ENCODE results near the gene FEZF2.

The FEZF2 gene

GRCh38 chr3:62371720-62372591 is 1.4 kb downstream of the FEZF2 start:
- no peak for DNase-seq
- H3K9me3 ChIP-seq (replicated peaks; ENCODE audit: insufficient read depth, low read length) = no peaks in the 10 kb centered on the region
- no peaks in the 10 kb centered on the region for H4K20me1 ChIP-seq (ENCODE audit: insufficient read depth, low read length)
- no peak overlapping the region for H3K4me3 ChIP-seq (ENCODE audit: low read length)
- H3K27me3 ChIP-seq (replicated peaks; ENCODE audit: insufficient read depth, low read length) = 0 out of 2 replicates have a peak, but pooled peaks cover 4% of the 10 kb centered on the region
- no peaks in the 10 kb centered on the region for H3F3A ChIP-seq (ENCODE audit: insufficient read depth, low read length)
- H3K27ac ChIP-seq (ENCODE audit: low read length) = no peak overlapping the region
- no peaks in the 10 kb centered on the region for H3K4me1 ChIP-seq (ENCODE audit: low read length)
- no peak overlapping the region for H2AFZ ChIP-seq (ENCODE audit: low read length)
- H3K9ac ChIP-seq (ENCODE audit: low read length) = no peak overlapping the region
- H3K79me2 ChIP-seq (ENCODE audit: low read length) = no peaks in the 10 kb centered on the region
- H3K9me2 ChIP-seq (replicated peaks; ENCODE audit: insufficient read depth, low read length) = no peaks in the 10 kb centered on the region
- no peak overlapping the region for H3K4me2 ChIP-seq (ENCODE audit: low read depth, low read length)
- TF ChIP-seq CTCF (IDR thresholded peaks at IDR 0.05; ENCODE audit: low read length) (no peak), EZH2 (optimal IDR thresholded peaks at IDR 0.05; ENCODE audit: low read depth, low read length) (no peak), EZH2phosphoT487 (IDR thresholded peaks at IDR 0.05; ENCODE audit: low read length) (no peak)
- H3K36me3 ChIP-seq (replicated peaks; ENCODE audit: insufficient read depth, low read length) = no peaks in the 10 kb centered on the region

- H3K27me3 ChIP-seq (replicated peaks; ENCODE audit: insufficient read depth, low read length) = 0 out of 2 replicates have a peak, but pooled peaks cover 4% of the 10 kb centered on the region
- H2AFZ ChIP-seq (ENCODE audit: low read length) = no peak overlapping the region
- H3K79me2 ChIP-seq (ENCODE audit: low read length) = no peaks in the 10 kb centered on the region
- H3K27ac ChIP-seq (ENCODE audit: low read length) = no peak overlapping the region
- no peaks in the 10 kb centered on the region for H3F3A ChIP-seq (ENCODE audit: insufficient read depth, low read length)
- H4K20me1 ChIP-seq (ENCODE audit: insufficient read depth, low read length) = no peaks in the 10 kb centered on the region
- no peaks in the 10 kb centered on the region for H3K4me1 ChIP-seq (ENCODE audit: low read length)
- H3K4me2 ChIP-seq (ENCODE audit: low read depth, low read length) = no peak overlapping the region
- H3K4me3 ChIP-seq (ENCODE audit: low read length) = no peak overlapping the region
- TF ChIP-seq EZH2phosphoT487 (IDR thresholded peaks at IDR 0.05; ENCODE audit: low read length) (no peak), EZH2 (optimal IDR thresholded peaks at IDR 0.05; ENCODE audit: low read depth, low read length) (no peak), CTCF (IDR thresholded peaks at IDR 0.05; ENCODE audit: low read length) (no peak)
- H3K9me3 ChIP-seq (replicated peaks; ENCODE audit: insufficient read depth, low read length) = no peaks in the 10 kb centered on the region
- no peaks in the 10 kb centered on the region for H3K9me2 ChIP-seq (replicated peaks; ENCODE audit: insufficient read depth, low read length)
- H3K36me3 ChIP-seq (replicated peaks; ENCODE audit: insufficient read depth, low read length) = no peaks in the 10 kb centered on the region
- no peak for DNase-seq
- no peak overlapping the region for H3K9ac ChIP-seq (ENCODE audit: low read length)
These were observed 2.3 kb downstream of the FEZF2 start for GRCh38 chr3:62370858-62371719.

- Histone ChIP-seq H3K4me3 (ENCODE audit: low read length) (no peak overlapping the region), H3K4me2 (ENCODE audit: low read depth, low read length) (no peak overlapping the region), H3K79me2 (ENCODE audit: low read length) (no peaks in the 10 kb centered on the region), H4K20me1 (ENCODE audit: insufficient read depth, low read length) (no peaks in the 10 kb centered on the region), H3K4me1 (ENCODE audit: low read length) (no peaks in the 10 kb centered on the region), H3K36me3 (replicated peaks; ENCODE audit: insufficient read depth, low read length) (no peaks in the 10 kb centered on the region), H3K9me3 (replicated peaks; ENCODE audit: insufficient read depth, low read length) (no peaks in the 10 kb centered on the region), H3K9me2 (replicated peaks; ENCODE audit: insufficient read depth, low read length) (no peaks in the 10 kb centered on the region), H3K27ac (ENCODE audit: low read length) (no peak overlapping the region), H3F3A (ENCODE audit: insufficient read depth, low read length) (no peaks in the 10 kb centered on the region), H3K9ac (ENCODE audit: low read length) (no peak overlapping the region), H3K27me3 (replicated peaks; ENCODE audit: insufficient read depth, low read length) (0 out of 2 replicates have a peak, but pooled peaks cover 4% of the 10 kb centered on the region), H2AFZ (ENCODE audit: low read length) (no peak overlapping the region)
- DNase-seq = no peak
- TF ChIP-seq CTCF (IDR thresholded peaks at IDR 0.05; ENCODE audit: low read length) (no peak), EZH2phosphoT487 (IDR thresholded peaks at IDR 0.05; ENCODE audit: low read length) (no peak), EZH2 (optimal IDR thresholded peaks at IDR 0.05; ENCODE audit: low read depth, low read length) (no peak)
These were observed 3.1 kb downstream of the FEZF2 start for GRCh38 chr3:62370112-62370857.
